HG02759 (cell line): ENCODE results near the gene STKLD1.

ENCODE experiments used
- ATAC-seq: cut with Tn5 transposase; IDR thresholded peaks from one replicate; pipeline ENCODE4 v1.9.1; 2021; ENCODE audit warnings: mild to moderate bottlenecking, moderate library complexity; ENCODE audit not compliant: unreplicated experiment

The STKLD1 gene

DNA sequence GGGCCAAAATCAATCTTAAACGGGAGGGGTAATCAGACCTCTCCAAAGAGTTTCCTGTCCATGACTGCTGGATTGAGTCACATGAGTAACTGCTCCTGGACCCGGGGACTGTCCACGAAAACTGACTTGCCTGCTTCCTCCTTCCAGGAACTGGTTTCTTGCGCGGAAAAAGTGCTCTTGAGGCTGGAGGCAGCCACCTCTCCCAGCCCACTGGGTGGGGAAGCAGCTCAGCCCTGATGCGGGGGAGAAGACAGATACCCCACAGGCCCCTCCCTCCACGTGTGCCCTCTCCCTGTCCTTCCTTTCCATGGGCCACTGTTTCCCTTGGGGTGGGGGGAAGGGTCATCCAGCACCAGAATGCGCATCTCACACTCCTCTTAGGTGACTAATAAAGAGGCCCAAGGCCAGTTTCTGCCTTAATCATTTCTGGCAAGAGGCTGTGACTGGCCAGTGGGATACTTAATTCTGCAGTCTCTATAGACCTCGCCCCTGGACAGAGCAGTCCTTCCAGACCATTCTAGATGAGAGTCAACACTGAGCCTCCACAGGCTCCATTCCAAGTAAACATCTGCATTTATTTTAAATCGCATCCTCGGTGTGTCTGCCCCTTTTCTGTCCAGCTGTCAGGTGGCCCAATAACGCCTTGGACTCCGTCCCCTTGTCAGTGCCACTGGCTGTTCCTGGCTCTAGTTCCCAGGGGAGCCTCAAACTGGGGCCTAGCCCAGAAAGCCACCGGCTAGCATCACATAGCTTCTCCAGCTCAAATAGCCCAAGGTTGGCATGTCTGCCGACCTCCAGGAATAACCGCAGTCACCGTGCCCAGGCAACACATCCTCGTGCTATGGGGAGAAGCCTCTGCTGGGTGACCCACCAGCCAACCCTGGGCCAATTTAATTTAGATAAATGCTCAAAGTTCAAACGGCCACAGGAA lies 29.6 kb downstream of the STKLD1 start:
- no peak for ATAC-seq

DNA sequence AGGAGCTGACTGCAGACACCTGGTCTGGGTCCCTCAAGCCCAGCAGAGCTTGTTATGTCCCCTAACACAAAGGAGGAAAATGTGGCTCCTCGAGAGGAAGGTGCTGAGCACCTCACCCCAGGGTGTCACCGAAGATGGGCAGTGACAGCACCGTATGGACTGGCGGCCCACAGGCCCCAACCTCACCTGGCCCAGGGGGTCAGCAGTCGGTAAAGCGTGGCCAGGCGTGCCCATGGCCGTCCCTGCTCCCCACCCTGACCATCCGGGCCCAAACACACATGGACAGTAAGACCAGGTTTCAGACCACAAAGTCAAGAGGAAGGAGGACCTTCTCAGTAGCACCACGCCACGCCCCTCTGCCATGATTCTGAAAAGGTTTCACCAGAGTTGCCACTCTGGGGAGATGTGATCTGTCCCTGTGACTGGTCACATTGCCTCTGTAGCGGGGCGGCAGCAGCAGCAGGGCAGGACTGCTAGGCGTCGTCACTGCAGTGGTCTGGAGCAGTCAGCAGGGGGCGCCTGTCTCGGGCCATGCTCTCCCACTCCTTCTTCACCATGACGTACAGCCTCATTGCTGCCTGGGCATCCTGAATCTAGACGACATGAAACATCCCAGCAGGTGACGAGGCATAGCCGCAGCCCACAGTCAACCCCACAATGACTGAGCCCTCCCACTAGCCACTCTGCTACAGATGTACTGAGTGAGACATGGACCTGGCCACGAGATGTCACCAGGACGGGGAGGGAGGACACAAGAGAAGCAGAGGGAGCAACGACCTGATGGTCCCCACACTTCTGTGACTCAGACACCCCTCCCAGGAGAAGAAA lies 30.5 kb downstream of the STKLD1 start:
- peak; percentile 71 for ATAC-seq

DNA sequence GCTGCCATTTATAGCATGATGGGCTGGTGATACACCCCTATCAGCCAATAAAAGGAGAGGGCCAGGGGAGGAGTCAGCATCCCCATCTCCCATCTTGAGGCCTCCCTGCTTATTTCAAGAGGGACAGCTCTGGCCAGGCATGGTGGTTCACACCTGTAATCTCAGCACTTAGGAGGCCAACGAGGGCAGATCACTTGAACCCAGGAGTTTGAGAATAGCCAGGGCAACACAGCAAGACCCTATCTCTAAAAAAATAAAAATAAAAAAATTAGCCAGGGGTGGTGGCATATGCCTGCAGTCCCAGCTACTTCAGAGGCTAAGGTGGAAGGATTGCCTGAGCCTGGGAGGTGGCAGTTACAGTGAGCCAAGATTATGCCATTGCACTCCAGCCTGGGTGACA lies 31.9 kb downstream of the STKLD1 start:
- no peak for ATAC-seq

DNA sequence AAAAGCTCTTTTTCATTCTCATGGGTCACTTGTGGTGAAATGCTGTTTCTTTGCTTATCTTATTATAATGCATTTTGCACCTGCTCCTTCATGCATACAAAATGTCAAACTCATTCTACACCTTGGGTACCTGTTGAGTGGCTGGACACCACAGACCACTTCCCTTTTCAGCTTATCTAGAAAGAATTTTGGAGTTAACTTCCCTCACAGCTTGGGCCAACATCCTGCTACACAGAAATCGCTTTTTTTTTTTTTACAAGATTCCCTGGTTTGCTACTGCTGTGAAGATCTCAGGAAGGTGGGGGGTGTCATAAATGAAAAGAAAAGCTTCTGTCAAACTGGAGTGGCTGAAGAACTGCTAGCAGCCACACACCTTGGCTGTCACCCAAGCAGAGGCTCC lies 39.0 kb downstream of the STKLD1 start:
- ATAC-seq: no peak

DNA sequence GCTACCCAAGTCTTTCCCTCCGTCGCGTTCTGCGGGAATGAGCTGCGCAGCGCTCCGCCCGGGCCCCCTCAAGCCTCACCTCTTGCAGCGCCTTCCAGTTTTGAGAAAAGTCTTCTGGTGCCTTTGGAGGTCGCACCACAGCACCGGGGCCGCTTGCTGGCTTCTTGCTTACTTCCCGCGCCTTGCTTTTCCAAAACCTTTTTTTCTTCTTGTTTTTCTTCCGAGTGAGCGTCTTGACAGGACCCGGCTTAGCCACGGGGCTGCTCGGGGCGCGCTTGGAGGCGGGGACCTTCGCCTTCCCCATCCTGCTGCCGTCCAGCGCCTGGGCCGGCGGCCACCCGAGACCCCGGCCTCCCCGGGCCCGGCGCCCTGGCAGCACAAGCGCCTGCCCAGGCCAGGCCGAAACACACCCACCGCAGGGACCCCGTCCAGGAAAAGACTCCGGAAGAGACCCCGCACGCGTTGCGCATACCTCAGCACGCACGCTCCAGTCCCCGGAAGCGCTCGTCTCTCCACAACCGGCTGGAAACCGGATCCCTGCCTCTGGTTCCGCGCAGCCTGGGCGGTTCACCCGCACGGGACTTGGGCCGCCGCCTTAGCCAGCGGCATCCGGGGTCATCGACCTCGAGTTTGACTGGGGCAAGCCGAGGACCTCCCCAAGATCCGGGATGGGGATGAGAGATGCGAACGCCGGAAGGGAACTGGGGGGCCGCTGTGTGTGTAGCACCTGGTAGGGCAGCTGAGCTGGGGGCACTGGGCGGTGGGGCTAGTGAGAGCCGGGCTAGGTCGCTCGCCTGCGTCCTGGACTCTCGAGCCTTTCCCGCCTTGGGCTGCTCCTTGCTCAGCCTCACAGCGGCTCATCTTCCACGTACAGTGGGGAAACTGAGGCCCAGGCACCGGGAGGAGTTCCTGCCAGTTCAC lies 41.6 kb downstream of the STKLD1 start, which contains the start of gene REXO4:
Gene REXO4, minus strand, starts transcription at position 470 of the 921 bp plus-strand sequence. Its CDS starts 166 bp downstream, at position 304.
- peak; percentile 83 for ATAC-seq

DNA sequence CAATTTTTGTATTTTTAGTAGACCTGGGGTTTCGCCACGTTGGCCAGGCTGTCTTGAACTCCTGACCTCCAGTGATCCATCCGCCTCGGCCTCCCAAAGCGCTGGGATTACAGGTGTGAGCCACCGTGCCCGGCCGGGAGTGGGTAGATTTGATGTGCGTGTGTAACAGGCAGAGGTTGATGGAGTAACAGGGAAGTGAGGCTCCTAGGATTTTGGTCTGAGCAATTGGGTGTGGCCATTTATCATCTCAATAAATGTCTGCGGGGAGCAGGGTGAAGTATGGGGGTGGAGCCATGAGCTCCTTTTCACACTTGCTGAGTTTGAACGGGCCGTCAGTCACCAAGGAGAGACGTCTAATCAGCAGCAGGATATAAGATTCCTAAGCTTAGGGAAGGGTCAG lies 42.8 kb downstream of the STKLD1 start:
- no peak for ATAC-seq

DNA sequence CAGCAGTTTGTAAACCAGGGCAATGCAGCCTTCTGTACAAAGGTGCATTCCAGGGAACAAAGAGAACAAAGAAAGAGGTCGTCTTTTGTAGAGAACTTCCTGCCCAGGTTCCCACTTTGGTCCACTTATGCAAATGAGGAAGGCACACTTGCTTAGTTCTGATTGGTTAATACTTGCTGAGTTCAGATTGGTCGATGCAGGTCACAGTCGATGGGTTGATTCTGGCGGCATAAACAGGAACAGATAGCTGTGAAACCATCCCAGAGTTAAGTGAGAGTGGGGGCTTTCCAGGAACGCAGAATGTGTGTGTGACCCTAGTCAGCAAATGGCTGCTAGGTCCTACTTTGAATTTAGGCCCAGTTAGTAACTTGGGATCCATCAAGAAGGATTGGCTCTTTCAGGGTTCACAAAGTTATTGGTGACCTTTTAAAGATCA lies 44.2 kb downstream of the STKLD1 start:
- no peak for ATAC-seq

DNA sequence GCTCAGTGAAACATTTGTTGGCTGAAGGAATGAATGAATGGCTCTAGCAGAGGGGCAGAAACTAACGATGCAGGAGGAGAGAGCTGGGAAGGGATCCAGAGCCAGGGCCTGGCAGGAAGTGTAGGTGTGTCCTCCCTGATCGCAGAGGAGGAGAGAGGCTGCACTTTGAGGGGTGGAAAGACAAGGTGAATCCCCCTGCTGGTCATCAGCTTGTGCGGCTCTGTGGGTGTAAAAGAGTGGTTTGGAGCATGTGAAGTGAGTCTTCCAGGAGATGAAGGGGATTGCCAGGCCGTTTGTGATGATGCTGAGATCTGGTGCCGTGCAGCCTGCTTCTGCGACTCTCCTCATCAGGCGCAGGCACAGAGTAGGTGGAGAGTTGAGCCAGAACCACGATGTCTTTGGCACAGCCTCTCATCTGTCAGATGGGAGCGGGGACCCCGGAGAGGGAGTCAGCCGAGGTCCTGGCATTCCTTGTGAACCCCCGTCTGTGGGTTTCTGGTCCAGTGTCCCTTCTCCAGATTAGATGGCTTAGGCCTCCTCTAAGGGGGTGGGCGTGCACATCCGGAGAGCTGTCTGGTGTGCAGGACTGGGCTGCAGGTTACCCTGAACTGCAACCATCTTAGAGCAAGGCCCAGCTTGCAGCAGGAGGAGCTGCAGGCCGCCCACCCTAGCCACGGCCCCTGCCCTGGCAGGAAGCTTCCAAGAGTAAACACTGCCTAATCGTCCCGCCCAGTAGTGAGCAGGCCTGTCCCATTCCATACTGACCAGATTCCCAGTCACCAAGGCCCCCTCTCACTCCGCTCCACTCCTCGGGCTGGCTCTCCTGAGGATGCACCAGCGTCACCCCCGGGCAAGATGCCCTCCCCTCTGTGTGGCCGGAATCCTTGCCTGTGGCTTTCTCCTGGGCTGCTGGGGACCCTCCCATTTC lies 45.7 kb downstream of the STKLD1 start, which contains the start of gene ADAMTS13:
Gene ADAMTS13, plus strand, starts transcription at position 753 of the 928 bp plus-strand sequence. Its CDS starts 77 bp downstream, at position 830.
- no peak for ATAC-seq

DNA sequence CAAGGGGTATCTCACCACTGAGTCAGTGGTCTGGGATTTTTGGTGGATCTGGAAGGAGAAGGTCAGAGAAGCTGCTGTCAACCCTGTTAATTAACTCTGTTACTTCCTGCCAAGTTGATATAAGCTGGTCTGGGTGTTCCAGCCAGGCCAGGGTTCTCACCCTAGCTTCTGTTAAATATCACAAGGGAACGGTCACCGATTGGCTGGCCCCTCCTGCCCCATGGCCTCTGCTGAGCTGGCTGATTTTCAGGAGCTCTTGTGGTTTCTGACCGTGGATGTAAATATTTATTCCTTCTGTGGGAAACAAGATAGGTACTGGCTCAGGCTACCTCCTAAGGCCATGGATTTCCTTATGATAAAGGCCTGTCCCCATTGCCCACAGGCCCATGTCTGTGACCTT lies 47.0 kb downstream of the STKLD1 start:
- no peak for ATAC-seq

DNA sequence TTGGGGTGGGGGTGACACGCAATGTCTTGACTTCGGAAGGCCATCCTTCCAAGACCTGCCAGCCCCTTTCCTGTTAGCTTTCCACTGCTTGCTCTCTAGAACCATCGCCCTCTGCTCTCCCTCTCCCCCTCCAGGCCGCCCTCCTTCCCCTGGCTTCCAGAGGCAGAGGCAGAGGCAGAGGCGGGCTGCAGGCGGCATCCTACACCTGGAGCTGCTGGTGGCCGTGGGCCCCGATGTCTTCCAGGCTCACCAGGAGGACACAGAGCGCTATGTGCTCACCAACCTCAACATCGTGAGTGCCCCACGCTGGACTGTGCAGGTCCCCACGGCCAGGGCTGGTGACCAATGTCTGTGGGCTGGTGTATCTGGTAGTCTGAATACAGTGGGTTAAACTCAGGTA lies 48.0 kb downstream of the STKLD1 start:
- no peak for ATAC-seq

DNA sequence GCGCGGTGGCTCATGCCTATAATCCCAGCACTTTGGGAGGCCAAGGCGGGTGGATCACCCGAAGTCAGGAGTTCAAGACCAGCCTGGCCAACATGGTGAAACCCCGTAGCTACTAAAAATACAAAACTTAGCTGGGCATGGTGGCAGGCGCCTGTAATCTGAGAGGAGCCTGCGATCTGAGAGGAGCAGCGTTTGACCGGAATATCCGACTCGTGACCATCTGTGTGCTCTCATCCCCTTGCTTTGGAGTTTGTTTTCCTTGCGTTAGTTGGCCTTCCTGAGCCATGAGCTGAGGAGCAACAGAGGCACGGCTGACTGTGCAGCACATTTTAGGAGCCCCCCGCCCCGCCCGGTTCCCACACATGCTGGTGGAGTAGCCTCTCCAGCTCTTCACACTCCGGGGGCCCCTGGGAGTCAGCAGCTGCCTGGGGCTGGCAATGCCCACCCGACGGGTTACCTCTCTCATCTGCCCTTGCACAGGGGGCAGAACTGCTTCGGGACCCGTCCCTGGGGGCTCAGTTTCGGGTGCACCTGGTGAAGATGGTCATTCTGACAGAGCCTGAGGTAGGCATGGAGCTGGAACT lies 49.0 kb downstream of the STKLD1 start:
- no peak for ATAC-seq

DNA sequence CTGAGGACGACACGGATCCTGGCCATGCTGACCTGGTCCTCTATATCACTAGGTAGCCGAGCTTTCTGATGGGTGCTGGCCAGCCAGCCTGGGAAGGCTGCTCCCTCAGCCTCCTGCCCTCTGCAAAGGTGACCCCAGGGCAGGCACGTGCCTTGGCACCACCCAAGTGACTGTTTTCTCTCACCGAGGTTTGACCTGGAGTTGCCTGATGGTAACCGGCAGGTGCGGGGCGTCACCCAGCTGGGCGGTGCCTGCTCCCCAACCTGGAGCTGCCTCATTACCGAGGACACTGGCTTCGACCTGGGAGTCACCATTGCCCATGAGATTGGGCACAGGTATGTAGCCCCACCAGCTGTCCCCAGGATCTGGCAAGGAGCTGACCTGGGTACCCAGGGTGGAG lies 49.8 kb downstream of the STKLD1 start:
- no peak for ATAC-seq

DNA sequence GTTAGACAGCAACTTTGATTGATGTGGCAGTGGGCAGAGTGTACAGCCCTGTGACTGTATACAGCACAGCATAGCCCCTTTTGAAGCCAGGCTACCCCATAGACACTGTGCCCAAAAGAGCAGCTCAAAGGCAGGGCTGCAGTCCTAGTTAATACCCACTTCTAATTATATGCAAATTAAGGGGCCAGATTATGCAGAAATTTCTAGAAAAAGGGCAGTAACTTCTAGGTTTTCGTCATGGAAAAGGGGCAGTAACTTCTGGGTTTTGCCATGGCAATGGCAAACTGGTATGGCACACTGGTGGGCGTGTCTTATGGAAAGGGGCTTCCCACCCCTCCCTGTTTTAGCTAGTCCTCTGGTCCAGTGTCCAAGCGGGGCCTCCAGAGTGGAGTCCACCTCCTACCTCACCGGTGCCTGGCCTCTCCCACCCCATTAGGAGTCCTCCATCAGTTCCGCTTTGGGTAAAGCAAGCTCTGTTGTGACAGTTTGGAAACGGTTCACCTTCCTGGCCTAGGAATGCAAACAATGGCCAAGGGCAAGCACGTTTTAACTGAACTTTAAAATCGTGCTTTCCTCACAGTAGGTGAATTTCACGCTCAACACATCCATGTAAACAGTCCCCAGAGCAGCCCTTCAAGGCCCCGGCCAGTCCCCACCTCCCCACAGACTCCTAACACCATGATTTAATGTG lies 51.6 kb downstream of the STKLD1 start:
- no peak for ATAC-seq

DNA sequence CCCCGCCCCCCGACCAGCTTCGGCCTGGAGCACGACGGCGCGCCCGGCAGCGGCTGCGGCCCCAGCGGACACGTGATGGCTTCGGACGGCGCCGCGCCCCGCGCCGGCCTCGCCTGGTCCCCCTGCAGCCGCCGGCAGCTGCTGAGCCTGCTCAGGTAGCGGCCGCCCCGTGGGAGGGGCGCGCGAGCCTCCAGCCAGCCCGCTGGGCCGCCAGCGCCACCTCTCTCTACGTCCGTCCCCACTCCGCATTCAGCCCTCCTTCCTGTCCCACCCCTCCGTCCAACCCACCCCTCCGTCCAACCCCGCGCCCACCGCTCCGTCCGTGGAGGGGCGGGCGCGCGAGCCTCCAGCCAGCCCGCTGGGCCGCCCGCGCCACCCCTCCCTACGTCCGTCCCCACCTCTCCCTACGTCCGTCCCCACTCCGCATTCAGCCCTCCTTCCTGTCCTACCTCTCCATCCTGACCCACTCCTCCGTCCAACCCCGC lies 52.5 kb downstream of the STKLD1 start:
- ATAC-seq: no peak

DNA sequence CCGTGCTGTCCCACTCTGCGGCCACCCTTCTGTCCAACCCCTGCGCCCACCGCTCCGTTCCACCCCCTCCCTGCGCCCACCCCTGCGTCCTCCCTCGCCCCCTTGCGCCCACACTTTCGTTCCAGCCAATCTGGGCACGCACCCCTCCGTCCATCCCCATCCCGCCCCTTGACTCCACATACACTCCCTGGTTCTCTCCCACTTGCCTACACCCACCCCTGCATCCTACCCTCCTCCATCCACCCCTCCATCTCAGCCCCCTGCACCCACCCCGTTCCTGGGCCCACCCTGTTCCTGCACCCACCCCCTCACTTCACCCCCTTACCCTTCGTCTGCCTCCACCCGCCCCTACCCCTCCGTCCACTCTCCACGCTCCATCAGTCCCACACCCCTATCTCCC lies 53.0 kb downstream of the STKLD1 start:
- ATAC-seq: no peak

DNA sequence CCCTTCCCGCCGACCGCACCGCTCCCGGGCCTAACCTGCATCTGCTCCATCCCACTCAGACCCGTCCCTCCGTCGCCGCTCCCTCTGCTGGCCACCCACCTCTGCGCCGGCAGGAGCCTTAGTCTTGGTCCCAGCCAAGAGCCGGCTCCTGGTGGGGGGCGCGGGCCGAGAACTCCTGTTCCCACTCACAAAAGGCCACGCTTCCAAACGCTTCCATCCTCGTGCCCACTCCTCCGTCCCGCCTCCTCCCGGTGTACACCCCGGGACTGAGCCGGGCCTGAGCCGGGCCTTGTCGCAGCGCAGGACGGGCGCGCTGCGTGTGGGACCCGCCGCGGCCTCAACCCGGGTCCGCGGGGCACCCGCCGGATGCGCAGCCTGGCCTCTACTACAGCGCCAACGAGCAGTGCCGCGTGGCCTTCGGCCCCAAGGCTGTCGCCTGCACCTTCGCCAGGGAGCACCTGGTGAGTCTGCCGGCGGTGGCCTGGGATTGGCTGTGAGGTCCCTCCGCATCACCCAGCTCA lies 53.5 kb downstream of the STKLD1 start:
- ATAC-seq: no peak

DNA sequence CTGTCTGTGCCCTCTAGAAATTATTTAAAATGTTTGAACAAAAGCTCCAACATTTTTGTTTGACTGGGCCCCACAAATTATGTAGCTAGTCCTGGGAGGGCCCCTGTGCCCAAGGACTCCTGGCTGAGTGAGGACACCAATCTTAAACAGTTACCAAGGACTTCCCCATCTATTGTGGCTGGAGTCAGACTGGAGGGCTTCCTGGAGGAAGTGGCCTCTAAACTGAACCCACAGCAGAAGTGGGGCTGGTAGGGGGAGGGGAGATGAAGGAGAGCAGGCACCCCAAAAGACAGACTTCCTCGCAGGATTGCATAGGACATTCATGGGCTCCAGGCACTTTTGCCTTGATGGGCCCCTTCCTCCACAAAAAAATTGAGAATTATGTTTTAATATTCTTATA lies 54.1 kb downstream of the STKLD1 start:
- ATAC-seq: no peak

DNA sequence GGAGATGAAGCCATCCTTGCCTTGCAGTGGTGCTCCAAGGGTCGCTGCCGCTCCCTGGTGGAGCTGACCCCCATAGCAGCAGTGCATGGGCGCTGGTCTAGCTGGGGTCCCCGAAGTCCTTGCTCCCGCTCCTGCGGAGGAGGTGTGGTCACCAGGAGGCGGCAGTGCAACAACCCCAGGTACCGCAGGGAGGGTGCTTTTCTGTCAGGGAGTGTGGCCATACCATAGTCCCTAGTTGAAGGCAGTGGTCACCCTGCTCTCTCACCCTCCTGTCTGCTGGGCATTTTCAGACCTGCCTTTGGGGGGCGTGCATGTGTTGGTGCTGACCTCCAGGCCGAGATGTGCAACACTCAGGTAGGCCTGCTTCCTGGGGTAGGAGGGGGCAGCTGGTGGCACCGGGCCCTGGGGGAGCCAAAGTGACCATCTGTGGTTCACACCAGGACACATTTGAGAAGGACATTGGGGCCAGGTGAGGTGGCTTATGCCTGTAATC lies 57.2 kb downstream of the STKLD1 start:
- no peak for ATAC-seq
